ENCODE results near the gene MERTK.
"Not testable (repeated sequence)": the region's sequence is repeated elsewhere in the genome, so short reads cannot be mapped to it uniquely, and the experiment has no call there.

The MERTK gene

GRCh38 chr2:111910609-111911277 is 12.3 kb downstream of the MERTK start:
- DNase-seq, result no peak

- DNase-seq, result not testable (repeated sequence)
Observed at GRCh38 chr2:111911295-111911977, 13.0 kb downstream of the MERTK start.

GRCh38 chr2:111912547-111912946 is 14.1 kb downstream of the MERTK start:
- no peak for DNase-seq

- no peak for DNase-seq
Observed at GRCh38 chr2:111917106-111917505, 18.7 kb downstream of the MERTK start.

GRCh38 chr2:111918383-111918806 is 20.0 kb downstream of the MERTK start:
- DNase-seq, result no peak

GRCh38 chr2:111919365-111919764 is 21.0 kb downstream of the MERTK start:
- no peak for DNase-seq

- no peak for DNase-seq
Observed at GRCh38 chr2:111919794-111920608, 21.6 kb downstream of the MERTK start.

- DNase-seq, result no peak
Observed at GRCh38 chr2:111923276-111923804, 24.9 kb downstream of the MERTK start.

- no peak for DNase-seq
Observed at GRCh38 chr2:111924617-111925107, 26.3 kb downstream of the MERTK start.

- DNase-seq, result no peak
Observed at GRCh38 chr2:111927723-111928122, 29.3 kb downstream of the MERTK start.

GRCh38 chr2:111930409-111930808 is 32.0 kb downstream of the MERTK start:
- no peak for DNase-seq

GRCh38 chr2:111930875-111931274 is 32.5 kb downstream of the MERTK start:
- DNase-seq, result no peak

- no peak for DNase-seq
Observed at GRCh38 chr2:111932841-111933291, 34.5 kb downstream of the MERTK start.

GRCh38 chr2:111933900-111934299 is 35.5 kb downstream of the MERTK start:
- not testable (repeated sequence) for DNase-seq

- DNase-seq, result no peak
Observed at GRCh38 chr2:111936881-111937280, 38.5 kb downstream of the MERTK start.

- no peak for DNase-seq
Observed at GRCh38 chr2:111938392-111938791, 40.0 kb downstream of the MERTK start.

- no peak for DNase-seq
Observed at GRCh38 chr2:111940333-111941196, 42.2 kb downstream of the MERTK start.

GRCh38 chr2:111941531-111941930 is 43.1 kb downstream of the MERTK start:
- DNase-seq, result no peak

GRCh38 chr2:111944531-111945210 is 46.3 kb downstream of the MERTK start:
- no peak for DNase-seq

- DNase-seq, result no peak
Observed at GRCh38 chr2:111945444-111946293, 47.3 kb downstream of the MERTK start.

Data from NCI-H187 treated with DMSO at 0.1 percent for 48 hours (cell line).